HG02678 (cell line): ENCODE measurements around the gene ACSM3.
"Not testable (repeated sequence)": the region's sequence is repeated elsewhere in the genome, so short reads cannot be mapped to it uniquely, and the experiment has no call there.

Experiments used
- ATAC-seq: cut with Tn5 transposase; IDR thresholded peaks from one replicate; pipeline ENCODE4 v1.9.1; 2021; ENCODE audit warnings: mild to moderate bottlenecking, moderate library complexity; ENCODE audit not compliant: unreplicated experiment

The ACSM3 gene

DNA sequence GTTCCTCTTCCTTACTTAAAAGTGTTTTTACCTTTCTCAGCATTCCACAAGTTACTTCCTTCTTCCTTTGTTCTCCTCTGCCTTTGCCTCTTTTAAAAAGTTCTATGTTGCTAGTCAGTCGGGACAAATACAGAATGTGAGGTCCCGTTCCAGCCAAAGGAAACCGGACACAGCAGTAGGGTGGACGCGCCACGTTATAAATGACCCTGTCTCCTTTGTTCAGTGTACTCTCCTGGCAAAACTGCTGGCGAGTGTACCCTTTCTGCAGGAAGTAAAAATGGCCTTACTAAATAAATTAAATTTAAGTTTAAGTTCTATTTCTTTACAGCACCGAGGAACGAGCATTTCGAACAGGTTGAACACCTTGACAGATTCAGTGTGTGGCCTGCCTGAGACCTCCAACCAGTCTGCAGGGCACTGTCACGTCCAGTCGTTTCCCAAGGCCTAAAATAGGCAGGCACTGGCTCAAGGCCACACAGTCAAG, 41.9 kb downstream of the ACSM3 start:
- not testable (repeated sequence) for ATAC-seq

DNA sequence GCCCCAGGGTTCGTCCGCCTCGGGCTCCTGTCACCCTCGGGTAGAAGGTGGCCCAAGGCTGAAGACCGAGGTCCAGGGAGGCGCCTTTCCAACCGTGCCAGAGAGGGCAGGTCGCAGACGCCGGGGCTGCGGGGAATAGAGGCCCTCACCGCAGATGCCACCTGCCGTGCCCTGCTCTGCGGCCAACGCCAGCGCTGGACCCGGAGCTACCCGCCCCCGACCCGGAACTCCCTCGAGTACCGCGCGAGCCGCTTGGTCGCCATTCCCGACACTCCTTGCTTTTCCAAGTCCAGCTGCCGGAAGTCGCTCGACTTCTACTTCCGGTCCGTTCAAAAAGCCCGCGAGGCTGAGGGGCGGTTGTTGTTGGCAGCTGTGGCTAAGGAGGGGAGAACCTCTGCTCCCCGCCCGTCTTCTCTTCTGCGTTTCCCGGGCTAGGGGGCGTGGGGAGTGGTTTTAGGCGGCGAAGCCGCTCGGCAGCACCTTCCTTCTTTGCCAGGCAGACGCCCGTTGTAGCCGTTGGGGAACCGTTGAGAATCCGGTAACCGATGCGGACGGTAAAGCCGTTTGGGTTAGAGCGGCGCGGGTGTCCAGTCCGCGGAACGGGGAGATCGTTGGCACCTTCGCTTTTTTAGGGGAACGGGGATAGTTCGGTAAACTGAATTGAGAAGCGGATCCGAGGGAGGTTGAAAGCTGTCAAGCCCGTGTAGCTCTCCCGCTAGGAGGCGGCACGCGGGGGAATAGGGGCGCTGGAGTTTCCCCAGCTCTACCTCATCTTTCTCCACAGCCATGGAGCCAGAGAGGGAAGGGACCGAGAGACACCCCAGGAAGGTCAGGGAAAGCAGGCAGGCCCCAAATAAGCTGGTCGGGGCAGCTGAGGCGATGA, 42.6 kb downstream of the ACSM3 start, which contains the start of the genes ERI2 and REXO5:
ERI2 (minus strand) TSS at position 305 of the 883 bp plus-strand sequence; CDS start at position 263, 42 bp downstream.
REXO5 (plus strand) TSS at position 360 of the 883 bp plus-strand sequence; CDS start at position 787, 427 bp downstream.
- peak; percentile 84 for ATAC-seq

DNA sequence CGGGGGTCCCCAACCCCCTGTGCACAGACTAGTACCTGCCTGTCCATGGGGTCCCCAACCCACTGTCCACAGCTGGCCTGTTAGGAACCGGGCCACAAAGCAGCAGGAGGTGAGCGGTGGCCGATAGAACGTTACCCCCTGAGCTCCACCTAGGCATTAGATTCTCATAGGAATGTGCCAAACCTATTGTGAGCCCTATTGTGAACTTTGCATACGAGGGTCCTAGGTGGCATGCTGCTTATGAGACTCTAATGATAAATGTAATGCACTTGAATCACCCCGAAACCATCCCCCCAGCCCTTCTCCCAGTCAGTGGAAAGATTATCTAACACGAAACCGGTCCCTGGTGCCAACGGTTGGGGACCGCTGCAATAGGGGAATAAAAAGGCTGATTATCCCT, 44.0 kb downstream of the ACSM3 start:
- ATAC-seq: no peak

DNA sequence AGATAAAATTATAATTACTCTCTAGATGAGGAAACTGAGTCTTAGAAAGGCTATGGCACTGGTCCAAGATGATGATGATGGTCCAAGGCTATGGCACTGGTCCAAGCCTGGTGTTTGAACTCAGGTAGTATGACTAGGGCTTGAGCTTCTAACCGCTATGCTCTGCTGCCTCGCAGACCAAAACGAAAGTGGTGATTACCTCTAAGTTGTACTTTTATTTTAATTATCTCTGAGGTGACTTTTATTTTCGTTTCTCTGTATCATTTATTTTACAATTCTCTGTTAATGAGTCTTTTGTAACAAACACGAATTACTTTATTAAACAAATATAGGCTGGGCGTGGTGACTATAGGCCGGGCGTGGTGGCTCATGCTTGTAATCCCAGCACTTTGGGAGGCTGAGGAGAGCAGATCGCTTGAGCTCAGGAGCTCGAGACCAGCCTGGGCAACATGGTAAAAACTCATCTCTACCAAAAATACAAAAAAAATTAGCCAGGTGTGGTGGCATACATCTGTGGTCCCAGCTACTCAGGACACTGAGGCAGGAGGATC, 48.1 kb downstream of the ACSM3 start:
- no peak for ATAC-seq

DNA sequence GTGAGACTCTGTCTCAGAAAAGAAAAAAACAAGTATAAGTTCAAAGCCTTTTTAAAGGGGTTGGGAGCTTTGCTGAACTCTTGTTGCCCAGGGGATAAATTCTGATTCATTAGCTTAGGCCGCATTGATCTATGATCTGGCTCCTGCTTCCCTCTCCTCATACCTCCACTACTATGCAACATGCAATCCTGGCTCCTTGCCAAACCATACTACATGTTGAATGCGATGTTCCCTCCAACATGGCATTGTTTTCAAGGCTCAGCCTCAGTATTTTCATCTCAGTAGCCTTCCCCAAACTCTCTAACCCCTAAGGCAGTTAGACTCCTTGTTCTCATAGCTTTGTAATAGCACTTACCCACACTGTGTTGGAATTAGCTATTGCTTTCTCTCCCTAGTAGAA, 48.7 kb downstream of the ACSM3 start:
- no peak for ATAC-seq

DNA sequence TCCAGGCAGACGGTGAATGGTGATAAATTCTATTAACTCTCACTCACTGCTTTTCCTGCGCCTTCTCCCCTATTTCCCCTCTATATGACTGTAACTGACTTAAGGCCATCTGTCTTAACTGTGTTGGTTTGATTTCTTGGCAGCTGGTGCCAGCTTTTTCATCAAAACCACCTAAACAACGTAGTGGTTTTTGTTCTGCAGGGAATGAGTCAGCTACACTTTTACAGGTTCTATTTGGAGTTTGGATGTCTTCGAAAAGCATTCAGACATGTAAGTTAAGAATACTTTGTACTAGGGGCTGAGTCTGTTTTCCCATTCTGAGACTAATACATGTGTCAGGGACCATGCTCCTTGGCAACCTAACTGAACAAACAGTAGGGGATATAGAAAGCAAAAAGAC, 51.0 kb downstream of the ACSM3 start:
- ATAC-seq: no peak

DNA sequence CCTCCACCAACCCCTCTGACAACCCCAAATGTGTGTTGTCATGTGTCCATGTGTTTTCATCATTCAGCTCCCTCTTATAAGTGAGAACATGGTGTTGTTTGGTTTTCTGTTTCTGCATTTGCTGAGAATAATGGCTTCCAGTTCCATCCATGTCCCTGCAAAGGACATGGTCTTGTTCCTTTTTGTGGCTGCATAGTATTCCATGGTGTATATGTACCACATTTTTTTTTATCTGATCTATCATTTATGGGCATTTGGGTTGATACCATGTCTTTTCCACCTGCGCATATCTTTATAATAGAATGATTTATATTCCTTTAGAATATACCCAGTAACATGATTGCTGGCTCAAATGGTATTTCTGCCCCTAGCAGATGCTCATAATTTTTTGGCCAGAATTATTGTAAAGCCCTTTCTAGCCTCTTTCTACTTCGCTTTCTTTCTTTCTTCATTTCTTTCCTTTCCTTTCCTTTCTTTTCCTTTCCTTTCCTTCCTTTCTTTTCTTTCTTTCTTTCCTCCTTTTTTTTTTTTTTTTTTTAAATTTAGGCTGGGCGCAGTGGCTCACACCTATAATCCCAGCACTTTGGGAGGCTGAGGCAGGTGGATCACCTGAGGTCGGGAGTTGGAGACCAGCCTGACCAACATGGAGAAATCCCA, 55.2 kb downstream of the ACSM3 start:
- no peak for ATAC-seq

DNA sequence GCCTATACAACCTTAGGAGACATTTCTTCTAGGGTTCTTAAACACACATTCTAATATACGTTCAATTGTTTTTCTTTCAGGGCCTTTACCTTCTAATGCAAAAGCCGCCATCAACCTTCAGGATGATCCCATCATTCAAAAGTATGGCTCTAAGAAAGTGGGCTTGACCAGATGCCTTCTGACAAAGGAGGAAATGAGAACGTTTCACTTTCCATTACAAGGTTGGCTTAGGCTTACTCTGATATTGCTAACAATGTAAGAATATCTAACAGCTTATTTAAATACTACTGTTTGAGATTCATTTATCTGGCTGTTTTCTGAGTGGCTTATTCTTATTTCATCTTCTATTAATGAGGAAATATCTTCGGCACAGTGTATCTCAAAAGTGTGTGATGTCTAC, 57.9 kb downstream of the ACSM3 start:
- ATAC-seq: no peak

DNA sequence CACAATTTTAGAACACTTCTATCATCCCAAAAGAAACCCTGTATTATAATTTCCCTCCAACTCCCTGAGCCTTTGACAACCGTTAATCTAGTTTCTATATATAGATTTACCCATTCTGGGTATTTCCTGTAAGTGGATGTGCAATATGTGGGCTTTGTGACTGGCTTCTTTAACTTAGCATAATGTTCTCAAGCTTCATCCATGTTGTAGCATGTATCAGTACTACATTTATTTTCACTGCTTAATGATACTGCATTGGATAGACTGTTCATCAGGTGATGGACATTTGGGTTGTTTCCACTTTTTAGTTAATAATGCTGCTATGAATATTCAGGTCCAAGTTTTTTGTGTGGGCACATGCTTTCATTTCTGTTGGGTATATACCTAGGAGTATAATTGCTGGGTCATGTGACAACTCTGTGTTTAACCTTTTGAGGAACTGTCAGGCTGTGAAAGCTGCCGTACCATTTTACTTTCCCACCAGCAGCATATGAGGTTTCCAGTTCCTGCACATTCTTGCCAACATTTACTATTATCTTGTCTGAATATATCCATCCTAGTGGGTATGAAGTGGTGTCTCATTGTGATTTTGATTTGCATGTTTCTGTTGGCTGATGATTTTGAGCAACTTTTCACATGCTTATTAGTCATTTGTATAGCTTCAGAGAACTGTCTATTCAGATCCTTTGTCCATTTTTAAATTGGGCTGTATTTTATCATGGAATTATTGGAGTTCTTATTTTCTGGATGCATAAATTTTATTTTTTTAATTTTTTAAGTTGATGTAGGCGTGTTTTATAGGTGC, 58.9 kb downstream of the ACSM3 start:
- ATAC-seq: no peak

DNA sequence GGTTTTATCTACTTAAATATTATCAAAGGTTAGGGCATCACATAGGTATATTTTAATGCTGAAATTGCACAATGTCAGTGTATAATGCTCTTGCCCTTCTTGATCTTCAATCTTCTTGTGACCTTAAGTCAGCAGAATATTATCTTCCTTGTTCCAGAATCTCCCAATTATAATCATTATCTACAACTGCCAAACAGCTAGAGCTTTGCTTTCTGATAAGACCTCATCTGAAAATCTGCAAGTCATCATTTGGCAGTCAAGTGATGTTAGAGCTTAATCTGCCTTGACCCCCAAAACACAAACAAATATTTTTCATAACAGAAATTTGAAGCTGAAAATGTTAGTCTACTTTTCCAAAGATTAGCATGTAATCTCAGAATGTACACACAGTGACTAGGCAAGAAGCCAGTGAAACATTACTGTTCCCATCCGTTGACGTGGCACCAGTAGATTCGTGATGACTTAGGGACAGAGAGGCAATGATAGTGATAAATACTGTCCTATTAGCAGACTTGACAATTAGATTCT, 62.3 kb downstream of the ACSM3 start:
- no peak for ATAC-seq

DNA sequence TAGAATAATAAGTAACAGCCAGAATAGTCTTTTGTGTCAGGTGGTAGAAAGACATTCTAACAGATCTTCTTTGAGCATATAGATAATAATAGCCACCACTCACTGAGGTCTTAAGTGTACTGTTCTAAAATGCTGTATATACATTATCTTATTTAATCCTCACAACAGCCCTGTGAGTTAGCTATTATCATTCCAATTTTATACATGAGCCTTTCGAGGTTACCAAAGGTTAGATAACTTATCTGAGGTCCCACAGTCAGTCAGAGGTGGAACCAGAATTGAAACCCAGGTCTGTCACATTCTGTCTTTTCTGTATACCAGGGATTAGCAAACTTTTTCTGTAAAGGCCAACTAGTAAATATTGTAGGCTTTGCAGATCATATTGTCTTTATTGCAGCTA, 65.7 kb downstream of the ACSM3 start:
- ATAC-seq: no peak

DNA sequence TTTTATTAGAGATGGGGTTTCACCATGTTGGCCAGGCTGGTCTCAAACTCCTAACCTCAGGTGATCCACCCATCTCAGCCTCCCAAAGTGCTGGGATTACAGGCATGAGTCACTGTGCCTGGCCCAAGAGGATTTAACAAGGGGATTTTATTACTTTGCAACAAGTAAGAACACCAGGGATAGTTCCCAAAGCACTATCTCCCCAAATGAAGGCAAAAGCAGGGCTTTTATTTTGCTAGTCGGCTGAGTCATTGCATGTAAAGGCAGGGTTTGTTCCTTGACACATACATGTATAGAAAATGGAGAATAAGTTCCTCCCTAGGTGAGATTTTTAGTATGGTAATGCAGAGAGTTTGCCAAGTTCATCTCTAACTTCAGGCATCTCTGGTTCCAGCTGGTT, 66.6 kb downstream of the ACSM3 start:
- ATAC-seq: no peak

DNA sequence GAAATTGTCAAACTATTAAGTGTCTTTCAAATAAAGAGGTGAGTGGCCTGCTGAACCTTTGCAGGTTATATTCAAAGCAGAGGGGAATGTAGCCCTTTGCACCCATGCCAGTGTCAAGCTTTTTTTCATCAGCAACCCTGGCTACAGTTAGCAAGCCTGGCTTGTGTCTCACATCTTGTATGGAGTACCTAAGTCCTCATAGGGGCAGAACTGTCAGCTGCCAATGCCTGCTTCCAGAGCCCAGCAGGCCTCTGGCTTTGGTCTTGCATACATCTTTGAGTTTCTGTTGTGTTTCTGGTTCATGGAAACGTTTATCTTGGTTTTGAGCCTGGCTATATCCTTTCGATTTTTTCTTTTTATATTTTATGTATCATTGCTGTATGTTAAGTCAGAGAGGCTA, 69.3 kb downstream of the ACSM3 start:
- ATAC-seq: no peak

DNA sequence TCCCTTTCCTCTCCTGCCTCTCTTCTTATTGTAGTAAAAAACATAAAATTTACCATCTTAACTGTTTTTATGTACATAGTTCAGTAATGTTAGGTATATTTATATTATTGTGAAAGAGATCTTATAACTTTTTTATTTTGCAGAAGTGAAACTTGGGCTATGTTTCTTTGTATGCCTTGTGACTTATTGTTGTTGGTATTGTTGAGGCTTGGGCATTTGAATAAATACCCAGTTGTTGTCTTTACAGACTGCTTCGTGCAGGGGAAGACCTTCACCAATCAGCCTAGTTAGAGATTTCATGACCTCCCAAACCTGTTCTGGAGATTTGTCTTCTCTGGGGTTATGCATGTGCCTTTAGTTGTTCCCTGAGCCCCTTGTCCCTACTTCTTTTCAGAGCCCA, 74.4 kb downstream of the ACSM3 start:
- no peak for ATAC-seq

DNA sequence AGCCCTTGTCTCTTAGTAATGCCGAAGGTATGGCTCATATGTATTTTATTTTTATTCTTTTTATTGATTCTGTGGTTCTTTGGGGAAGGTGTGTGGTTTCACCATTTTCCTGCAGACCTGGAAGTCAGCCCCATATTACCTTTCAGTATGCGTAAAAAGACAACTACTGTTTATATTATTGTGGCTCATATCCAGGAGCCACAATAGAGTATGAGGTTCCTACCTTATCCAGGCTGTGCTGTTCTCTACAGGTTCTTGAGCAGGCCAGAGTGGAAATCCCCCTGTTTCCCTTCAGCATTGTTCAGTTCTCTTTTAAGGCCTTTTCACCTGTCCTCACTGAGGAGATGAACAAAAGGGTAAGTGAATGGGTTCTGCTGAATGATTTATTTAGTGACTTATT, 75.7 kb downstream of the ACSM3 start:
- no peak for ATAC-seq

DNA sequence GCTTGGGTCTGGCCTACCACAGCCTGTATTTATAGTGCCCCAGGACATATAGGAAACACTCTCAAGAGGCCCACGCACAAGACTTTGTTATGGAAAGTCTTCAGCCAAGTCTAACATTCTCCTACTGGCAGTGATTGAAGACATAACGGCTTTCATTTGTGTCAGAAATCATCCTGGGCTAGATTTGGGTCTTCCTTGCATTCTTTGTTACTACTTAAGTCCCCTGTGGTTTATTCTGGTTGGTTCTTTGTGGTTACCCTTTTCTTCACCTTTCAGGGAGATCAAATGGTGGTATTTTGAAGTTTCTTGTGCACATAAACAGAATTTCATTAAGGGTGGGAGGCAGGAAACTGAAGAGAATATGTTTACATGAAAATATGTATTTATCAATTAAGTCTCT, 80.2 kb downstream of the ACSM3 start:
- ATAC-seq: no peak

DNA sequence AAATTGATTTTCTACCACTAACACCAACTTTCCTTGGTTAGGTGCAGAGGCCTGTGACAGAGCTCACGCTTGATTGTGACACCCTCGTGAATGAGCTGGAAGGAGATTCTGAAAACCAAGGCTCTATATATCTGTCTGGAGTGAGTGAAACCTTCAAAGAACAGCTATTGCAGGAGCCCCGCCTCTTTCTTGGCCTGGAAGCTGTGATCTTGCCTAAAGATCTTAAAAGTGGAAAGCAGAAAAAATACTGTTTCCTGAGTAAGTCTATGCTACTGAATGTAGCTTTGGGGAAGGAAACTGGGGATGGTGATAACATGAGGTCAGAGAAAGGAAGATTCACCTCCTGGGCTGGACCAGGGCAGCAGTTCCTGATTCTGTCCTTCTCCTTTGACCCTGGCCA, 80.8 kb downstream of the ACSM3 start:
- no peak for ATAC-seq

DNA sequence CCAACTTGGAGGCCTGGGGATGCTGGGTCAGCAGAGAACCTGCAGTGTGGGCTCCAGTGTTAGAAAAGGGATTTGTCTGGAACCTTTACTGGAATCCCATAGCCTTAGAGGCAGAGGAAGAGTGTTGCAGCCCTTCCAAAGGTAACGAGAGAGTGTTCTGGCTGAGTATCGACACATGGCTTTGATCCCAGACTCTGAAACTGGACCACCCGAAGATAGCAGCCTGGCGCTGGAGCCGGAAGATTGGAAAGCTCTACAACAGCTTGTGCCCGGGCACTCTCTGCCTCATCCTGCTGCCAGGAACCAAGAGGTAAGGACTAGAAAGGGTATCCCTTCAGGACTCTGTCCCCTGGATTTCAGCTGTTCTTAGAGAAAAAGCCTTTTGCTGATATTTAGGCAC, 82.2 kb downstream of the ACSM3 start:
- ATAC-seq: no peak

DNA sequence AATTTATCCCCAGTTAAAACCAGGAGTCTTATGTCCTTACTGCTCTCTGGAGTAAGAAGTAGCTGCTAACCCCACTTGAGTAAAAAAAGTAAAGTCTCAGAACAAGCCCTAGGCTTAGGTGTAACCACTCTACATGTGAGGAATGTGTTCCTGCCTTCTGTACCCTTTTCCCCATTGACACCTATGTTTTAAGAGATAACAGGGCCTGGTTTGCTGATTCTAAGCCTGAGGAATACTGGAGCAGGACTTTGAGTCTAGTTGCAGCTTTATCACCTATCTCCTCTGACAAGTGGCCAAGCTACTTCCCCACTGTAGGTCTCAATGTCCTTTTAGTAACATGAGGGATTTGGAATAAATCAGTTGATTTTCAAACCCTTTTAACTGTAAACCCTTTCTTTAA, 82.7 kb downstream of the ACSM3 start:
- ATAC-seq: no peak
